IPS-11a (cell line): ENCODE measurements around the gene PSMG1.

ENCODE experiments used
- H3K4me3 ChIP-seq: one replicate; pipeline ENCODE4 v1.5.1; 2013; ENCODE audit warnings: low read depth, low read length, control low read depth

The PSMG1 gene

DNA sequence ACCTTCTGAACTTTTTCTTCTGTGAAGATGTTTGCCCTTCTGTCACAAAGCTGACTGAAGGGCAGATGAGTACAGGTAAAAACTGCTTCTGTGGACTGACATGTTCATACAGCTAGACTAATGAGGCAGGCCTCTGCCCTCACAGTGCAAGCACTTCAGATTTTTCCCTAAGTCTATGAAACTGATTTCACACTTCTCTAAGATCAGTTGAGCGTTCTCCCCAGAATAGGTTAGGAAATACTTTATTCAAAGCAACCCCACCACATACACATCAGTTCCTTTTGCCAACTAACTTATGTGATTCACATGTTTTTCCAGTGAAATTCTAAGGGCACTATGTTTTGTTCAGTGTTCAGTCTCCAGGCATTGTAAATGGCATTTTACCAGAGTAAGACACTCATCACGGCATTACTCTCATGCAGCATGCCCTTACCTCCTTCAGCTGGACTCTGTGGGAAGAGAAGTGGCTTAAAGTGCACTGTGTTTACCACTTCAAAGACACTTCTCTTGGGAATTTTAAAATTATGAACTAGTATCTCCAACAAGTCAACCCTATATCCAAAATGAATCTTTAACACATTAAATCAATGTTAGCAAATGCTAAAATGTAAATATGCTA is 5.4 kb upstream of the PSMG1 start:
- H3K4me3 ChIP-seq, result no peak overlapping the region

DNA sequence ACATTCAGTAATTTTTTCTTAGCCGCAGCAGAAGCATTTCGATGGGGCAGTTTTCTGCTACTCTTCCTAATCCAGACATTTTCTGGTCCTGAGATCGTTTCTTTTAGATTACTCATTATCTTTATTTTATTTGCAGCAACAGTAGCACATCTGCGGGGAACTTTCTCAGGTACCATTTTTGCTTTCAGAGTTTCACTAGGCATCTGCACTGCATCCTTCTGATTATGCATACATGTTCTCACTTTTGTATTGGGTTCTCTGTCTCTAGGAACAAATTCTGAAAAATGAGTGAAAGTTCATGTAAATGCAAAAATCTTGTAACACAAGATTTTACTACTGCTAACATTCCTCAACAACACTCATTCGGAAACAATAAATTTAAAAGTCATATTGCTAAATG is 3.9 kb upstream of the PSMG1 start:
- H3K4me3 ChIP-seq, result no peak overlapping the region

DNA sequence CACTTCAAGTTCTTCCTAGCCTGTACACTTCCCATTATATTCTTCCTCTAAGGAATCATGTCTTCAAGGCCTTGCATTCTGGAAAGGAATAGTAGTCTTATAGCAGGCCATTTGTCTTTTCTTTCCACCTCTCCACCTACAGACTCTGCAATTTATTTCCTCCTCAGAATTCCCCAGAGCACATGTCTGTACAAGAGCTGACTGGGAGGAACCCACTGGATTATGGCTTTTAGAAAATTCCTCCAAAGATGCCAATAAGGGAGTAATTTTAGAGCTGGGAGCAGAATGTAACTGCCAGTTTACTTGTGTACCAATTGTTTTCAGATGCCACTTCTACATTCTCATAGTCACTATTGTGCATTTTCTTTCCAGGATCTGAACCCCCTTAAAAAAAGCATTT is 3.4 kb upstream of the PSMG1 start:
- H3K4me3 ChIP-seq, result no peak overlapping the region

DNA sequence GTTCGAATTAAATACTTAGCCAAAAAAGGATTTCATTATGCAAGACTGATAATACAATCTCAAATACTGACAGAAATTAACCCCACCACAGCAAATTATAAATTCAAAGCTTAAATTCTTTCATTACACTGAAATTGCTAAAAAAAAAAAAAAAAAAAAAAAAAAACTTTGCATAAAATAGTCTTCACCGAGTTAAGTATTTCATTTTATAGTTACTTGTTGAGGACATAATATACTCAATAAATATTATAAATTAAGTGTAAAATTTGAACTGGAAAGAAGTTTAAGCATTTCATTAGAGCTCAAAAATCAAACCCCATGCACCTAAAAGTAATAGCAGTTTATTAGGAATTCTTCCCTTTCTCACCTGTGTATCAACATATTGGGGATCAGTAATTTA is 1.9 kb upstream of the PSMG1 start:
- H3K4me3 ChIP-seq, result no peak overlapping the region

DNA sequence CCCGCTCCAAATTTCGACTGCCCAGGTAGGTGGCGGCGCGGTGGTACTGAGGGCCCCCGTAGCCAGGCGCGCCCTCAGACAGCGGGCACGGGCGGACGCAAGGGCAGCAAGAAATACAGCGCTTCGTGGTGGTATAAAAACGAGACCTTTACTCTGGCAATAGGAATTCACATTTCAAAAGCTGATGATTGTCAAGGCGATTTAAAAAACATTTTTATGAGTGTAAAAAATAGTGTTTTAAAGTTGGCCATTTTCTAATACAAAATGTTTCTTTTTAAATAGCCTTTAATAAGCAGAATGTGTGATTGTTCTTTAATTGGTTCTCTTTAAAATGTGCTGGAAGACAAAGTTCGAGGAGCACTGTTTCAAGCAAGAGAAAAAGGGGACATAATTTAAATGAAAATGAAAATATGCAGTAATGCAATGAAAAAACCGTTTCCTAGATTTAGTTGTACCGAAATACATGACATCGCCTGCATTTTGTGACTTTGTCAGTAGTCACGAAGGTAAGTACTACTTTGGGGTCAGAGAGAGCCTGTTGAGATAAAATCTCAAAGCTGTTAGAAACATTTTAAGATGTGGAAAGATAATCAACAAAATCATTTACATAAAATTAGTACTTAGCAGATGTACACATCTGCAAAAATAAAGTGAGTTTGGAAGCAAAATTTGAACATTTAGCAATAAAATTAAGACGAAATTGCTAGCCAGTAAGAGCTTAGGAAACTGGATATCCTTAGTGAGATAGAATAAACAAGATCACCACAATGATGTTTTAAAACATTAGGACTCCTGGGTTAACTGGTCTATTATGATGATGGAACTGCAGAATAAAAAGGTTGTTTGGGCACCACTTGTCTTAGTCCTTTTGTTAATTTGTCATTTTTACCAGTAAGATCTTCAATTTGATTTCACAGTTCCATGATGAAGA is 1.1 kb upstream of the PSMG1 start:
- H3K4me3 ChIP-seq, result peak overlapping the region; percentile 90

DNA sequence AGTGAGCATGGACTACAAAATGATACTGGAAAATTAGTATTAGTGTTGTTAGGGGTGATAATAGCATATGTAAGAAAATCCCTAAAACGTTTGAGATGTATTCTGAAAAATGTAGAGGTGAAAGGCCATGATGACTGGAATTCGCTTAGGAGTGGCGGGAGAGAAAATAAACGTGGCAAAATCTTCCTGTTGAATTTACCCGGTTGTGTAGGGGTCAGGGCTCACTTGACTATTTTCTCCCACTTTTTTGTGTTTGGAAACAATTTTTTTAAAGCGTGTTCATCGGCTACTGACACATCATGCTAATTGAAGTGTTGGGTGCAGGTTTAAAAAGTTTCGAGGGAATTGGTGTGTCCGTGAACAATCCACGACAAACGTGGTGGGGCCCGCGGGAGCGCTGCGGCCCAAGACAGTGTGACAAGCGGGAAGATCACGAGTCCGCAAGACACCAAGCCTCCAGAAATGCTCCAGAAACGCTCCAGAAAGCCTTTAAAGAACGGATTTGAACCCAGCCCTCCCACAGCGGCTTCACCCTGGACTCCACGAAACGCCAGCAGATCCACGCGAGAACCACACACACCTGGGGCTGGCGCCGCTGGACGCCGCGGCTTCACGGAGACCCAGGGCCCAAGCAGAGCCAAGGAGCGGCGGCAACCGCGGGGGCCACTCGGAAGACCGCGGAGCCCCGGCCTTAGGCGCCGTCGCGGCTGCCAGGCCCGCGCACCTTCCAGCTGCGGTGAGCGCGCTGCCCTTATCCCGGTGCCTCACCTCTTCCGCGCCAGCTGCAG is 573 bp downstream of the PSMG1 start:
- peak overlapping the region; percentile 90 for H3K4me3 ChIP-seq

DNA sequence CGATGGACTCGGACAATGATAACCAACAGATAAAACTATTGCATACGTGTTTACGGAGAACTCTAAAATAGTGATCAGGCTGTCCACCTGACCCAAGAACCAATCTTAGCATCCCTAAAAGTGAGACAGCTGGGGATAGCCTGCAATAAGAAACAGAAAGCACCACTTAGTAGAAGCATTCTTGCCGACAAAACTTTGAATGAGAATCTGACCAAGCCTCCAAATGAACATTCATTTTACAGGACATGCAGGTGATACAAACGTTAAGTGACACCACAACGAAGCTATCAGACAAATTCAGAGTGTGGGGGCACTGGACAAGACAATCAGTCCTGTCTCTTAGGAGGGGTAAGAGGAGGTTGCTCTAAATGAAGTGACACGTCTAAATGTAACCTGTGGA is 1.2 kb downstream of the PSMG1 start:
- H3K4me3 ChIP-seq, result peak overlapping the region; percentile 90

DNA sequence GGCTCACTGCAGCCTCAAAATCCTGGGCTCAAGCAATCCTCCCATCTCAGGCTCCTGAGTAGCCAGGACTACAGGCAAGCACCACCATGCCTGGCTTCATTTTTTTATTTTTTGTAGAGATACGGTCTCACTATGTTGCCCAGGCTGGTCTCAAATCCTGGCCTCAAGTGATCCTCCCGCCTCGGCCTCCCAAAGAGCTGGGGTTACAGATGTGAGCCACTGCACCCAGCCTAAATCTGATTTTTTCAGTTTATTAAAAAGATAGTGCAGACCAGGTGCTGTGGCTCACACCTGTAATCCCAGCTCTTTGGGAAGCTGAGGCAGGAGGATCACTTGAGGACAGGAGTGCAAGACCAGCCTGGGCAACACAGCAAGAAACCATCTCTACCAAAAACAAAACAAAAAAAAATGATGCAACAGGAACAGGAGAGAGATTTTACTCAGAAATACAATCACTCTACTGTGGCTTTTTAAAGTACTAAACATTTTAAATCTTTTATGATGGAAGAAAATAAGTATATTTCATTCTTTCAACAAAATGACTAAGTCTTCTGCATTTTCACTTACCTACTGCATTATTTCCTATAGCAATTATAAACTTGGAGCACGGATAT is 1.9 kb downstream of the PSMG1 start:
- no peak overlapping the region for H3K4me3 ChIP-seq

DNA sequence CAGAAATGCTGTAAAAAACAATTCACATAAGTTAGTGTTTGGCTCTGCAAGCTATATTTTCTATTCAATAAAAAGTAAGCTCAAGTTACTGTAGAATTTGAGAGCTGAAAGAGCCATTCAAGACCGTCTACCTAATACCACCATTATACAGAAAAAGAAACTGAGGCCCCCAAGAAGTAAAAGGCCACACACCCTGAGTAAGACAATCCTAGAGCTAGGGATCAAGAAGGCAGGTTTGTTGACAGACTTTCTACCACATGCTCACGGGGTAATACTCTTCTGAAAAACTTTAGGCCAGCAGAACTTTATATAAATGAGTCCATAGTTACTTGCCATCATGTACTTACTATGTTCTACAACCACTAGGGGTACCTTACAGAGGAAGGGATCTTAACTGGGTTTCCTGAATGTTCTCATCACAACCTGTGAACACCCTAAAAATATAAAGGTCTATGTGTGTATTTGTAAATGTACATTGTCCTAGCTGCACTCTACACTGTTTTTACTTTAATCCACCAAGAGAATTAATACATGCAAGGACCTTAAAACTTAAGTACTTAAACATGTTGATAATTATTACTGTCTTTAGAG is 2.7 kb downstream of the PSMG1 start:
- H3K4me3 ChIP-seq, result no peak overlapping the region

DNA sequence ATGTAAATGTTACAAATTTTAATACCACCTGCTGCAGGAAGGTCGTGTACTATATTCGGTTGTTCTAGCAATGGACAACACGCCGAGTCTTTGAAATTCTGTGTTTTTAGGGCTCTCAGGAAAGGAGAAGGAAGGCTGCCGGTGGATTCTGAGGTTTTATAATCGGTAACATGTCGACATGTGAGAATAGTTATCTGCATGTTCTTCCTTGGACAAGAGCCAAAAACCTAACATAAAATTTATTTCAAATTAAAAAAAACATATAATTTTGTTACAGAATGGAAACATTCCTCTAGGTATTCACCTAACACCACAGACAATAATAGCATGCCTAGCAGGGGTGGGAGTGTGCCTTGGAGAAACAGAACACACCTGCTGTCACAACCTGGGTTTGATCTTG is 4.8 kb downstream of the PSMG1 start:
- H3K4me3 ChIP-seq, result no peak overlapping the region

DNA sequence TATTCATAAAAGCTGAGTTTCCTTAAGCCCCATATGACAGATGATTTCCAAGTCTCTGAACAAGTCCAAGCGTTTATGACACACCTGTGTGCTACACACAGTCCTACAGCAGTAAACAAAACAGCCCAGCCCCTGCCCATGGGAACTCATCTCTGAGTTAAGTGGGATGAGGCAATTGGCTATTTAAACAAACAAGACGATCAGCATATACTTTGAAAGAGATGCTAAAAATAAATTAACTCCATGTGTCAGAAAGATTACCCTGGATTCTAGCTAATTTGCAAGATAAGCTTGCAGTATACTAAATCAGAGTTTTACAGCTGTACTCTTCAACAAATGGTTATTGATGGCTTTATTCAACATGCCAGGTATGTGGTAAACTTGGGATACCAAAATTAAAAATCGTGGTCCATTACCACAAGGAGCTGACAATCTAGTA is 7.0 kb downstream of the PSMG1 start:
- H3K4me3 ChIP-seq, result no peak overlapping the region

DNA sequence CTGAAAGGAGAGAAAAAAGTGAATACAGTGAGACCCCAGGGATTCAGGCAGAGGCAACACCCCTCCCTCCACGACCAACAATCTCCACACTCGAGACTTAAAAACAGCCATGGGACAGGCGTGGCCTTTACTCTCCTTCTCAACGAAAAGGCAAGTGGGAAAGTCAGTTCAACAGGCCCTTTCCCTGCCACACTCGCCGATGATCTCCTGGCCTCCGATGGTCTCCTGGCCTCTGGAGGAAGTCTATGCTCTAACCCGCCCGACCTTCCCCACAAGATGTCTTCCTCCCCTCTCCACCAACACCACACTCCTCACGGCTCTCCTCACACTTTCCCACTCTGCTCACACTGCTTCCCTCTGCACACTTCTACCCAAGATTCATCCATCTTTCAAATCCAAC is 7.6 kb downstream of the PSMG1 start:
- H3K4me3 ChIP-seq, result no peak overlapping the region

DNA sequence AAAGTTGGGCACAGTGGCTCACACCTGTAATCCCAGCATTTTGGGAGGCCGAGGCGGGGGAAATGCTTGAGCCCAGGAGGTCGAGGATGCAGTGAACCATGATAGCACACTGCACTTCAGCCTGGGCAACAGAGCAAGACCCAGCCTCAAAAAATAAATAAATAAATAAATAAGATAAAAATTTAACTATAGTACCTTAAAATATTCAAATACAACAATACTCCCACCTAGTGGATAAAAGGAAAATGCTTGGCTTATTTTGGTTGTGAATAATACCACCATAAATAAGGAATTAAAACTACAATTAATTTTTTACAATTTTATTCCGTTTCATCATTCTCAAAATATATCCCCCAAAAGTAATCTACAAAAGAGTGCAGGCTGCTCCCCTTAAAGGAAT is 8.1 kb downstream of the PSMG1 start:
- H3K4me3 ChIP-seq, result no peak overlapping the region

DNA sequence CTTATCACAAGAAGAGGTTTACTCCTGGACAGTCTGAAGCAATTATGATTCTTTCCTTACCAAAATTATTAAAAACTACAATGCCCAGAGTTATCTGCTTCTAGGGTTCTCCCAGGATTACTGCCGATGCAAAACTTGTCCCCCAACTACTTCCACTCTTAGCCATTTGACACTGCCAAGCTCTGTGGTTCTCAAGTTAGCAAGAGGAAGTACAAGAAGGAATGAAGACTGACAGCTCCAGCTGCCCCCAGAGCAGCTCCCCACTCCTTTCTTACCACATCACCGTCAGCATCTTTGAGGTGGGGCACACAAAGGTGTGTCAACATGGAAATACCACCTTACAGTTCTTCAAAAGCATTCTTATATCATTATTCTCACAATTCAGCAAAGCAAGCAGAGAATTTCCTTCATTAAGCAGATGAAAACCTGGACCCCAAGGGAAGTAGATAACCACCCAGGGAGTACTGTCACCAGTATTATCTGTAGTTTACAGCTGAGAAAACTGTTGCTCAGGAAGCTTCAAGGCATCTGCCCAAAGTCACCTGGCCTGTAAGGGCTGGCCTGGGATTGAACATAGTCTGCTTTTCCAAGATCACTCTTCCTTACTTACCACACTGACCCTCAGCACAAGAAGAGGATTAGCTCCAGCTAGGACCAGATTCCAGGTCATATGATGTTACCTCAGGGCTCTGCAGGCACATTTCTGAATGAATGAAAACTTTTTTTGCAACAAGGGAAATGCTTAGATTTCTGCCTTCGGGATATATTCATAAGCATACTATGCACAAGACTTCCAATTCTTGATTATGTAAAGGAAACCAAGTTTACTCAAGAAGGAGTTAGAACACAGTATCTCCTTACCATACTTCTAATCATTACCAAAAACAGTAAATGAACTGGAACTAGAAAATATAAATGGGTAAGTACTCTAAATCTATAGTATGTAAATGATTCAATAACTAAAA is 9.3 kb downstream of the PSMG1 start:
- no peak overlapping the region for H3K4me3 ChIP-seq

DNA sequence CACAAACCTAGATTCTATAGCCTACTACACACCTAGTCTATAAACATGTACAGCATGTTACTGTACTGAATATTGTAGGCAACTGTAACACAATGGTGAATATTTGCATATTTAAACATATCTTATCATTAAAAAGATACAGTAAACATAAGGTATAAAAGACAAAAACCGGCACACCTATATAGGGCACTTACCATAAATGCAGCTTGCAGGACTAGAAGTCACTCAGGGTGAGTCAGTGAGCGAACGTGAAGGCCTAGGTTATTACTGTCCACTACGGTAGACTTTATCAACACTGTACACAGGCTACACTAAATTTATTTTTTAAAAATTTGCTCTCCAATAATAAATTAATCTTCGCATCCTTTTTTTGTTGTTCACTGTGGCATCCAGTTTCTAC is 13.3 kb downstream of the PSMG1 start:
- no peak overlapping the region for H3K4me3 ChIP-seq

DNA sequence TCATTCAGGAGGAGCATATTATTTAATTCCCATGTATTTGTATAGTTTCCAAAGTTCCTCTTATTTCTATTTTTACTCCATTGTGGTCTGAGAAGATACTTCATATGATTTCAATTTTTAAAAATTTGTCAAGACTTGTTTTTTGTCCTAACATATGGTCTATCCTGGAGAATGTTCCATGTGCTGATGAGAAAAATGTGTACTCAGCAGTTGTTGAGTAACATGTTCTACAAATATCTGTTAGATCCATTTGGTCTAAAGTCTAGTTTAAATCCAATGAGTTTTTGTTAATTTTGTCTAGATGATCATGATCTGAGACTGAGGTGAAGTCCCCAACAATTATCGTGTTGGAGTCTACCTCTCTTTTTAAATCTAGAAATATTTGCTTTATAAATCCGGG is 14.5 kb downstream of the PSMG1 start:
- no peak overlapping the region for H3K4me3 ChIP-seq

DNA sequence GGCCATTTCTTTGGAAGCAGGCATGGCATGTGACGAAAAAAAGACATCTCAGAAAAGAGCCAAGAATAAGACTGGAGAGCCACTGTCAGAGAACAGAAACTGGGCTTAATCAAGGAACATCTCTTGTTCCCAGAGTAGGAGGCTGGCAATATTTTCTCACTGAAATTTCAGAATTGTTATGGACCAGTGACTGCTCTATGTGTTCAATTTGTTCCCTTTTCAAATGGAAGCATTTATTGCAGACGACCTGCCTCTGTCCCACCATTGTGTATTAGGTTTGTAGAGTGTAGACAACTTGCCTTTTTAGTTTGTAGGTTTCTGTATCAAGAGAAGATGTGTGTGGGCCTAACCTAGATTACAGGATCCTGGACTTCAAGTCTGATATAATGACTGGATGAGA is 18.7 kb downstream of the PSMG1 start:
- H3K4me3 ChIP-seq, result no peak overlapping the region

DNA sequence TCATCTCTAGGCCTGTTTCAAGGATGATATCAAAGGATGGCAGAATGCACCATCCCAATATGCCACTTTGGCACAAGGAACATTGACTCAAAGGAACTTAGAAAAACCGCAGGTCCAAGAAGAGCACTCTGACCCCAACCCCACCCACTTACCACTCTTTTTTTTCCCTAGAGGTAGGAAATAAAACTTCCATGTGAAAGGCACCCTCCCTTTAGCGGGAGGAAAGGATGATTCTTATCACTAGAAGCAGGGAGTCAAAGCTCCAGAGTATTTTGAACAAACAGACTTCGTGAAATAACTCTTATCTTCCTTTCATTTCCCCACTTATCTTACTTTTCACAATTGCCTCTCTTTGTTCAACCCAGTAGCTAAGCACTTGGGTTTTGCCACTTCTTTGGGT is 22.2 kb downstream of the PSMG1 start:
- H3K4me3 ChIP-seq, result no peak overlapping the region

DNA sequence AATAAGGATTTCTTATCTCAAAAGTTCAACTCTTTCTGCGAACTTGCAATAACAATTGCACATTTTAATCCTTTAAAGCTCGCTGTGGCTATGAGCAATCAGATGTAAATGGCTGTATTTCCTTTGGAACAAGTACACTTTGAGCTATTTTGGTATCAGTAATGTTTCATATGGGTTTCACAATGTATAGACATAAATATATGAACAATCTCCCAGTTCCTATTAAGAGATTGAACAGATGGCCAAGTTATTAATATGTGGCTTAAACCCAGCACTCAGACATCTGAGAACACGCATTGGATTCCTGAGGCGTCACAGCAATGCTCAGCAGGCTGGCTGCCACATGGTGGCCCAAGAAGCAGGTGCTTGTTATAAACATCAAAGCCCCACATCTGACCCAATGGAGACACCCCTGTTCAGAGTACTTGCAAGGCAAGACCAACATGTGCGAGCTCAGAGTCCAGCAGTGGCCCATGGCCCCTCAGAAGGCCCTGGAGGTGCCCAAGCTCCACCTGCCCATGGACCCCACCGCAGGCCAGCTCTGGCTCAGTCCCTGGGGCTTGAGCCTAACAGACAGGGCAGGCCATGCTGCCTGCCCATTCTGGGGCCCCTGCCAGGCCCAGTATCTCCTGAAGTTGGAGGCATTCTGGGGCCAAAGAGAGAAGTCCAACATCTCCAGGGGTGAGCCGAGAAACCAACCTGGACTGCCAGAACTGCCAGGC is 23.7 kb downstream of the PSMG1 start:
- H3K4me3 ChIP-seq, result no peak overlapping the region
